K562 (cell line): ENCODE results near the gene PIWIL1. TPM values are rescaled to one million over a fixed set of nuclear protein-coding genes. Genes with fewer than 3 reads are reported as not detected.

Experiments used
- ATAC-seq: fragments of 200-7000 bp; cut with Tn5 transposase; 3 replicates; pipeline ENCODE4 v1.9.1; 2020; ENCODE audit warnings: moderate library complexity
- BruUV-seq: library from RNA; stranded (reverse); fragments of 400-500 nt; replicated peaks from 2 replicates; lab custom pipeline; 2021; lab: Mats Ljungman, UMichigan
- CTCF ChIA-PET: fragments of 300-600 bp; formaldehyde crosslinking; extraction: SDS; loops from one replicate; lab custom pipeline; 2021; ENCODE audit warnings: low intra/inter-chr PET ratio; lab: Yijun Ruan, JAX
- POLR2A ChIA-PET: fragments of 300-600, 350-650 bp; sonication (Branson Sonifier 250); formaldehyde crosslinking; extraction: SDS; loops from one replicate; lab custom pipeline; 2021; ENCODE audit warnings: antibody characterized with exemption, inconsistent platforms; lab: Yijun Ruan, JAX
- DNase-seq, 4 experiments: peaks; one replicate each; pipeline versions ENCODE4 v3.0.0 to v3.0.0-alpha.2; 2011 to 2018; ENCODE audit warnings: low spot score in 3 of 4, mixed read lengths in 3 of 4; ENCODE audit errors: extremely low read depth in 1 of 4
- FAIRE-seq: peaks from 2 replicates; lab custom pipeline; 2011; peaks lifted over from hg19 to GRCh38; lab: Jason Lieb, UNC
- H2AFZ ChIP-seq: 2 replicates; pipeline ENCODE4 v1.6.0; 2011; ENCODE audit warnings: low read depth, low read length, control low read depth, inconsistent platforms
- H3K27ac ChIP-seq: fragments of 200-600 bp; 3 replicates; pipeline ENCODE4 v1.8.0; 2011; ENCODE audit warnings: low read depth, mild to moderate bottlenecking, control low read depth, inconsistent platforms, low read length, moderate library complexity, mixed read lengths; ENCODE audit errors: extremely low read depth
- H3K27me3 ChIP-seq, 2 experiments: fragments of 300-600 bp in 1 of 2; 2 replicates in 1 of 2; 3 replicates in 1 of 2; pipeline versions ENCODE4 v1.6.0 to v1.8.0; 2011; ENCODE audit warnings: inconsistent platforms in 2 of 2, low read length in 2 of 2, mild to moderate bottlenecking in 1 of 2, mixed read lengths in 1 of 2, moderate library complexity in 1 of 2; ENCODE audit not compliant: control insufficient read depth in 2 of 2, insufficient read depth in 2 of 2
- H3K36me3 ChIP-seq: fragments of 300-600 bp; 3 replicates; pipeline ENCODE4 v1.8.0; 2011; ENCODE audit warnings: mild to moderate bottlenecking, low read length, inconsistent platforms; ENCODE audit not compliant: control insufficient read depth, insufficient read depth
- H3K4me1 ChIP-seq, 2 experiments: fragments of 200-600 bp in 1 of 2; replicated peaks in 1 of 2; 2 replicates in 1 of 2; 3 replicates in 1 of 2; pipeline versions ENCODE4 v1.5.1 to v1.8.0; 2011; ENCODE audit warnings: inconsistent platforms in 2 of 2, low read length in 2 of 2, mild to moderate bottlenecking in 1 of 2, mixed read lengths in 1 of 2, moderate library complexity in 1 of 2; ENCODE audit not compliant: control insufficient read depth in 2 of 2, insufficient read depth in 2 of 2
- H3K4me2 ChIP-seq: 2 replicates; pipeline ENCODE4 v1.6.1; 2011; ENCODE audit warnings: low read length, control low read depth, inconsistent platforms, mixed read lengths; ENCODE audit not compliant: insufficient read depth
- H3K4me3 ChIP-seq: fragments of 200-600 bp; sonication (generic), shearing (Covaris generic); 2 replicates; pipeline ENCODE4 v1.5.1; 2016; ENCODE audit warnings: control low read depth, inconsistent platforms
- H3K79me2 ChIP-seq: fragments of 200-600 bp; 3 replicates; pipeline ENCODE4 v1.8.0; 2011; ENCODE audit warnings: low read length, inconsistent platforms; ENCODE audit not compliant: control insufficient read depth, insufficient read depth
- H3K9ac ChIP-seq, 2 experiments: 2 replicates each; pipeline versions ENCODE4 v1.6.0 to v1.6.1; 2011; ENCODE audit warnings: low read depth in 2 of 2, low read length in 2 of 2, control low read depth in 1 of 2, inconsistent platforms in 1 of 2, mild to moderate bottlenecking in 1 of 2, mixed read lengths in 1 of 2; ENCODE audit not compliant: insufficient read depth in 1 of 2
- H3K9me1 ChIP-seq: one replicate; pipeline ENCODE4 v1.6.0; 2011; ENCODE audit warnings: inconsistent platforms, mild to moderate bottlenecking, low read length, moderate library complexity; ENCODE audit not compliant: control insufficient read depth, insufficient read depth
- H3K9me3 ChIP-seq: replicated peaks from 2 replicates; pipeline ENCODE4 v1.5.1; 2011; ENCODE audit warnings: low read depth, low read length, inconsistent platforms; ENCODE audit not compliant: control insufficient read depth, insufficient read depth
- H4K20me1 ChIP-seq: replicated peaks from 2 replicates; pipeline ENCODE4 v1.6.1; 2011; ENCODE audit warnings: low read length, inconsistent platforms, mixed read lengths; ENCODE audit not compliant: control insufficient read depth, insufficient read depth
- ERF ChIP-seq: fragments of 450-650 bp; formaldehyde crosslinking; IDR thresholded peaks from 2 replicates; pipeline ENCODE4 v1.4.0; 2020; ENCODE audit warnings: mild to moderate bottlenecking, mixed read lengths
- FOXA3 ChIP-seq, 2 experiments: fragments of 450-650 bp in 1 of 2; sonication (generic) in 1 of 2; formaldehyde crosslinking; IDR thresholded peaks in 1 of 2; conservative IDR thresholded peaks in 1 of 2; 2 replicates each; pipeline versions ENCODE4 v1.4.0 to v1.8.0; 2020 to 2022; ENCODE audit warnings: mild to moderate bottlenecking in 2 of 2, missing genetic modification reagents in 1 of 2
- HNRNPL ChIP-seq: fragments of 200-400 bp; formaldehyde crosslinking; IDR thresholded peaks from 2 replicates; pipeline ENCODE4 v1.6.1; 2017; ENCODE audit warnings: low read depth, mild to moderate bottlenecking, low read length
- ZNF174 ChIP-seq: fragments of 250-450 bp; sonication (Bioruptor Pico); IDR thresholded peaks from 2 replicates; pipeline ENCODE4 v1.4.0; 2020; ENCODE audit warnings: mild to moderate bottlenecking
- WGBS: fragments of 100-300 bp; shearing (Covaris generic); methylation state at CpG from one replicate; pipeline ENCODE4 v1.1.6; 2016; ENCODE audit warnings: low coverage, mixed read lengths; ENCODE audit not compliant: insufficient coverage; ENCODE audit errors: missing lambda C conversion rate; 5-methylcytosine and 5-hydroxymethylcytosine counted together
- in situ Hi-C: fragments of 300-500 bp; cut with MboI; formaldehyde crosslinking; loops from 4 replicates; pipeline ENCODE4 v1.15.0; 2018; ENCODE audit warnings: inconsistent platforms, mixed read lengths
- intact Hi-C: fragments of 100-400 bp; cut with micrococcal nuclease; formaldehyde crosslinking; loops from 2 replicates; pipeline ENCODE4 v1.14.2; 2022
- polyA plus RNA-seq, 8 experiments: library from polyadenylated mRNA; depleted of rRNA in 4 of 8; stranded (reverse) in 5 of 8; unstranded in 3 of 8; fragments of >200 nt; fragmentation: Nextera tagmentation in 2 of 8; fragmentation: Illumina TruSeq in 1 of 8; extraction: Ambion mirVana in 2 of 8; extraction: Trizol in 1 of 8; gene quantifications; 2 replicates each; pipeline versions ENCODE4 v1.2.1 to v1.2.3, GENCODE V29; 2011 to 2014; ENCODE audit warnings: inconsistent platforms in 1 of 8, missing spikeins in 1 of 8
- total RNA-seq, 7 experiments: library from RNA; depleted of rRNA in 6 of 7; stranded (reverse); fragments of >200 nt in 6 of 7; fragmentation: Illumina TruSeq in 2 of 7; extraction: Trizol in 2 of 7; gene quantifications; 2 replicates each; pipeline versions ENCODE4 v1.2.1 to v1.2.3, GENCODE V29; 2011 to 2021; ENCODE audit warnings: low replicate concordance in 1 of 7
- TF ChIP-seq, protein P1 (sequence below): fragments of 450-650 bp; conservative IDR thresholded peaks from 2 replicates; pipeline ENCODE4 v1.6.1; 2016; ENCODE audit warnings: missing genetic modification characterization, low read depth, mild to moderate bottlenecking, control low read depth, missing compliant biosample characterization
- TF ChIP-seq, protein P2 (sequence below): sonication (generic); formaldehyde crosslinking; IDR thresholded peaks from 2 replicates; pipeline ENCODE4 v1.8.1; 2023; ENCODE audit warnings: missing genetic modification reagents, mild to moderate bottlenecking, borderline replicate concordance
- TF ChIP-seq, protein P3 (sequence below): sonication (generic); formaldehyde crosslinking; IDR thresholded peaks from 2 replicates; pipeline ENCODE4 v1.8.0; 2022; ENCODE audit warnings: mild to moderate bottlenecking, missing genetic modification reagents
- TF ChIP-seq, protein P4 (sequence below): fragments of 250-450 bp; sonication (Bioruptor Pico); IDR thresholded peaks from 2 replicates; pipeline ENCODE4 v1.6.1; 2021; ENCODE audit warnings: mild to moderate bottlenecking

Gene PIWIL1
- total and polyA plus RNA-seq, 9 of the 15 experiments (the other 6 are each of a cell fraction or from before 2014, with no cell fraction given), result not detected

GRCh38 chr12:130414381-130414780, 76.7 kb downstream of the PIWIL1 start (continued):
- TF ChIP-seq, protein P1, sequence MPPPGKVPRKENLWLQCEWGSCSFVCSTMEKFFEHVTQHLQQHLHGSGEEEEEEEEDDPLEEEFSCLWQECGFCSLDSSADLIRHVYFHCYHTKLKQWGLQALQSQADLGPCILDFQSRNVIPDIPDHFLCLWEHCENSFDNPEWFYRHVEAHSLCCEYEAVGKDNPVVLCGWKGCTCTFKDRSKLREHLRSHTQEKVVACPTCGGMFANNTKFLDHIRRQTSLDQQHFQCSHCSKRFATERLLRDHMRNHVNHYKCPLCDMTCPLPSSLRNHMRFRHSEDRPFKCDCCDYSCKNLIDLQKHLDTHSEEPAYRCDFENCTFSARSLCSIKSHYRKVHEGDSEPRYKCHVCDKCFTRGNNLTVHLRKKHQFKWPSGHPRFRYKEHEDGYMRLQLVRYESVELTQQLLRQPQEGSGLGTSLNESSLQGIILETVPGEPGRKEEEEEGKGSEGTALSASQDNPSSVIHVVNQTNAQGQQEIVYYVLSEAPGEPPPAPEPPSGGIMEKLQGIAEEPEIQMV (tag), result no peak

- FAIRE-seq, result no peak
Measured at GRCh38 chr12:130418251-130418650, 80.6 kb downstream of the PIWIL1 start.

More at GRCh38 chr12:130418251-130418650, 80.6 kb downstream of the PIWIL1 start:
- in situ Hi-C loops, result no loop called here
- BruUV-seq, result no TSS peak
- POLR2A ChIA-PET, result no interaction called here
- no peaks in the 10 kb centered on the region for H3K36me3 ChIP-seq
- CTCF ChIA-PET, result no interaction called here
- WGBS, result 0% methylated on average over 3 of the region's 3 CpGs
- no peak overlapping the region for H3K9ac ChIP-seq
- H3K27ac ChIP-seq, result no peak overlapping the region
- H2AFZ ChIP-seq, result no peak overlapping the region
- TF ChIP-seq HNRNPL (no peak), ERF (CRISPR knock-in tag) (no peak), FOXA3 (CRISPR knock-in tag; conservative IDR thresholded peaks at IDR 0.05 in 1 of 2, IDR thresholded peaks at IDR 0.05 in 1 of 2) (no peak), ZNF174 (CRISPR knock-in tag) (no peak)
- TF ChIP-seq, protein P2, sequence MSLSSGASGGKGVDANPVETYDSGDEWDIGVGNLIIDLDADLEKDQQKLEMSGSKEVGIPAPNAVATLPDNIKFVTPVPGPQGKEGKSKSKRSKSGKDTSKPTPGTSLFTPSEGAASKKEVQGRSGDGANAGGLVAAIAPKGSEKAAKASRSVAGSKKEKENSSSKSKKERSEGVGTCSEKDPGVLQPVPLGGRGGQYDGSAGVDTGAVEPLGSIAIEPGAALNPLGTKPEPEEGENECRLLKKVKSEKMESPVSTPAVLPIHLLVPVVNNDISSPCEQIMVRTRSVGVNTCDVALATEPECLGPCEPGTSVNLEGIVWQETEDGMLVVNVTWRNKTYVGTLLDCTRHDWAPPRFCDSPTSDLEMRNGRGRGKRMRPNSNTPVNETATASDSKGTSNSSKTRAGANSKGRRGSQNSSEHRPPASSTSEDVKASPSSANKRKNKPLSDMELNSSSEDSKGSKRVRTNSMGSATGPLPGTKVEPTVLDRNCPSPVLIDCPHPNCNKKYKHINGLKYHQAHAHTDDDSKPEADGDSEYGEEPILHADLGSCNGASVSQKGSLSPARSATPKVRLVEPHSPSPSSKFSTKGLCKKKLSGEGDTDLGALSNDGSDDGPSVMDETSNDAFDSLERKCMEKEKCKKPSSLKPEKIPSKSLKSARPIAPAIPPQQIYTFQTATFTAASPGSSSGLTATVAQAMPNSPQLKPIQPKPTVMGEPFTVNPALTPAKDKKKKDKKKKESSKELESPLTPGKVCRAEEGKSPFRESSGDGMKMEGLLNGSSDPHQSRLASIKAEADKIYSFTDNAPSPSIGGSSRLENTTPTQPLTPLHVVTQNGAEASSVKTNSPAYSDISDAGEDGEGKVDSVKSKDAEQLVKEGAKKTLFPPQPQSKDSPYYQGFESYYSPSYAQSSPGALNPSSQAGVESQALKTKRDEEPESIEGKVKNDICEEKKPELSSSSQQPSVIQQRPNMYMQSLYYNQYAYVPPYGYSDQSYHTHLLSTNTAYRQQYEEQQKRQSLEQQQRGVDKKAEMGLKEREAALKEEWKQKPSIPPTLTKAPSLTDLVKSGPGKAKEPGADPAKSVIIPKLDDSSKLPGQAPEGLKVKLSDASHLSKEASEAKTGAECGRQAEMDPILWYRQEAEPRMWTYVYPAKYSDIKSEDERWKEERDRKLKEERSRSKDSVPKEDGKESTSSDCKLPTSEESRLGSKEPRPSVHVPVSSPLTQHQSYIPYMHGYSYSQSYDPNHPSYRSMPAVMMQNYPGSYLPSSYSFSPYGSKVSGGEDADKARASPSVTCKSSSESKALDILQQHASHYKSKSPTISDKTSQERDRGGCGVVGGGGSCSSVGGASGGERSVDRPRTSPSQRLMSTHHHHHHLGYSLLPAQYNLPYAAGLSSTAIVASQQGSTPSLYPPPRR (CRISPR knock-in tag), result no peak
- TF ChIP-seq, protein P3, sequence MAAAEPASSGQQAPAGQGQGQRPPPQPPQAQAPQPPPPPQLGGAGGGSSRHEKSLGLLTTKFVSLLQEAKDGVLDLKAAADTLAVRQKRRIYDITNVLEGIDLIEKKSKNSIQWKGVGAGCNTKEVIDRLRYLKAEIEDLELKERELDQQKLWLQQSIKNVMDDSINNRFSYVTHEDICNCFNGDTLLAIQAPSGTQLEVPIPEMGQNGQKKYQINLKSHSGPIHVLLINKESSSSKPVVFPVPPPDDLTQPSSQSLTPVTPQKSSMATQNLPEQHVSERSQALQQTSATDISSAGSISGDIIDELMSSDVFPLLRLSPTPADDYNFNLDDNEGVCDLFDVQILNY (CRISPR knock-in tag), result no peak
- TF ChIP-seq, protein P4, sequence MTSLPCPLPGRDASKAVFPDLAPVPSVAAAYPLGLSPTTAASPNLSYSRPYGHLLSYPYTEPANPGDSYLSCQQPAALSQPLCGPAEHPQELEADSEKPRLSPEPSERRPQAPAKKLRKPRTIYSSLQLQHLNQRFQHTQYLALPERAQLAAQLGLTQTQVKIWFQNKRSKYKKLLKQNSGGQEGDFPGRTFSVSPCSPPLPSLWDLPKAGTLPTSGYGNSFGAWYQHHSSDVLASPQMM (CRISPR knock-in tag), result no peak
- TF ChIP-seq, protein P1 (tag), result no peak
- no peaks in the 10 kb centered on the region for H3K9me1 ChIP-seq
- no peaks in the 10 kb centered on the region for H3K9me3 ChIP-seq
- H3K27me3 ChIP-seq, result peaks cover 18 to 42% of the 10 kb centered on the region in 2 experiments
- H3K4me3 ChIP-seq, result no peak overlapping the region
- no peak for ATAC-seq
- H4K20me1 ChIP-seq, result 0 out of 2 replicates have a peak, but pooled peaks cover 4% of the 10 kb centered on the region
- DNase-seq, result no peak
- intact Hi-C loops, result no loop called here
- H3K79me2 ChIP-seq, result no peaks in the 10 kb centered on the region
- no peak overlapping the region for H3K4me2 ChIP-seq
- no peaks in the 10 kb centered on the region for H3K4me1 ChIP-seq
